Colonic mucosa (tissue), 4 donors: ENCODE results near the gene FAM216A. TPM values are rescaled to one million over a fixed set of nuclear protein-coding genes. Genes with fewer than 3 reads are reported as not detected.

Source experiments
- DNase-seq: peaks from one replicate; pipeline ENCODE4 v3.0.0-alpha.2; 2020
- H3K27ac ChIP-seq: fragments of 200-600 bp; one replicate; pipeline ENCODE4 v1.8.0; 2021
- H3K27me3 ChIP-seq: fragments of 200-600 bp; one replicate; pipeline ENCODE4 v1.8.0; 2021
- H3K36me3 ChIP-seq: fragments of 200-600 bp; one replicate; pipeline ENCODE4 v1.8.0; 2021
- H3K4me1 ChIP-seq: fragments of 200-600 bp; one replicate; pipeline ENCODE4 v1.8.0; 2021; ENCODE audit warnings: mild to moderate bottlenecking
- H3K4me3 ChIP-seq: fragments of 200-600 bp; one replicate; pipeline ENCODE4 v1.8.0; 2021
- H3K9ac ChIP-seq, 2 donors: one replicate each; pipeline ENCODE4 v1.7.0; 2013; ENCODE audit warnings: control low read depth in 2 of 2, low read depth in 2 of 2, low read length in 2 of 2
- H3K9me3 ChIP-seq: fragments of 200-600 bp; one replicate; pipeline ENCODE4 v1.8.0; 2021
- intact Hi-C: fragments of 100-400 bp; cut with DNase I; formaldehyde crosslinking; loops from one replicate; pipeline ENCODE4 v1.14.1; 2022
- total RNA-seq, 2 donors: library from RNA; stranded (reverse); fragmentation: NEBNext Ultra II Directional in 1 of 2; extraction: Animal tissue kit (Norgen Biotek cat#: 25700) in 1 of 2; gene quantifications; one replicate each; pipeline ENCODE4 v1.2.1, GENCODE V29; 2021
- TF ChIP-seq, protein P1 (sequence below): fragments of 200-600 bp; IDR thresholded peaks from one replicate; pipeline ENCODE4 v1.8.0; 2022; ENCODE audit warnings: antibody characterized with exemption, mild to moderate bottlenecking
- donor health status: healthy.
- donor health status: DM: no; HTN: no; CAD: no.
- donor health status: DM: no; HTN: no; CAD: no.

The FAM216A gene
- total RNA-seq, 2 donors from 2014 or later: 1.6 TPM

GRCh38 chr12:110466791-110467190, 1.9 kb upstream of the FAM216A start:
- H3K36me3 ChIP-seq: no peaks in the 10 kb centered on the region
- no peak overlapping the region for H3K27ac ChIP-seq
- H3K9ac ChIP-seq: peak overlapping the region; percentile 12 to 50
- TF ChIP-seq, protein P1, sequence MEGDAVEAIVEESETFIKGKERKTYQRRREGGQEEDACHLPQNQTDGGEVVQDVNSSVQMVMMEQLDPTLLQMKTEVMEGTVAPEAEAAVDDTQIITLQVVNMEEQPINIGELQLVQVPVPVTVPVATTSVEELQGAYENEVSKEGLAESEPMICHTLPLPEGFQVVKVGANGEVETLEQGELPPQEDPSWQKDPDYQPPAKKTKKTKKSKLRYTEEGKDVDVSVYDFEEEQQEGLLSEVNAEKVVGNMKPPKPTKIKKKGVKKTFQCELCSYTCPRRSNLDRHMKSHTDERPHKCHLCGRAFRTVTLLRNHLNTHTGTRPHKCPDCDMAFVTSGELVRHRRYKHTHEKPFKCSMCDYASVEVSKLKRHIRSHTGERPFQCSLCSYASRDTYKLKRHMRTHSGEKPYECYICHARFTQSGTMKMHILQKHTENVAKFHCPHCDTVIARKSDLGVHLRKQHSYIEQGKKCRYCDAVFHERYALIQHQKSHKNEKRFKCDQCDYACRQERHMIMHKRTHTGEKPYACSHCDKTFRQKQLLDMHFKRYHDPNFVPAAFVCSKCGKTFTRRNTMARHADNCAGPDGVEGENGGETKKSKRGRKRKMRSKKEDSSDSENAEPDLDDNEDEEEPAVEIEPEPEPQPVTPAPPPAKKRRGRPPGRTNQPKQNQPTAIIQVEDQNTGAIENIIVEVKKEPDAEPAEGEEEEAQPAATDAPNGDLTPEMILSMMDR: no peak
- no peak for DNase-seq
- H3K27me3 ChIP-seq: no peaks in the 10 kb centered on the region
- H3K4me1 ChIP-seq: peaks cover 7% of the 10 kb centered on the region
- intact Hi-C loops: loop anchor here (5.0 to 10.0 kb wide), 2 partner anchors 136 to 358 kb away; no protein-coding TSS in a partner anchor
- H3K9me3 ChIP-seq: no peaks in the 10 kb centered on the region
- H3K4me3 ChIP-seq: no peak overlapping the region

- no peaks in the 10 kb centered on the region for H3K9me3 ChIP-seq
- H3K27me3 ChIP-seq: no peaks in the 10 kb centered on the region
- peaks cover 7% of the 10 kb centered on the region for H3K4me1 ChIP-seq
- intact Hi-C loops: loop anchor here (5.0 to 10.0 kb wide), 2 partner anchors 134 to 357 kb away; no protein-coding TSS in a partner anchor
- H3K27ac ChIP-seq: peak overlapping the region; percentile 84
- H3K36me3 ChIP-seq: no peaks in the 10 kb centered on the region
- H3K4me3 ChIP-seq: peak overlapping the region; percentile 68
- TF ChIP-seq, protein P1: no peak
- no peak for DNase-seq
- H3K9ac ChIP-seq: peak overlapping the region; percentile 70 to 83
These were observed 815 bp upstream of the FAM216A start for GRCh38 chr12:110467847-110468213.

DNA sequence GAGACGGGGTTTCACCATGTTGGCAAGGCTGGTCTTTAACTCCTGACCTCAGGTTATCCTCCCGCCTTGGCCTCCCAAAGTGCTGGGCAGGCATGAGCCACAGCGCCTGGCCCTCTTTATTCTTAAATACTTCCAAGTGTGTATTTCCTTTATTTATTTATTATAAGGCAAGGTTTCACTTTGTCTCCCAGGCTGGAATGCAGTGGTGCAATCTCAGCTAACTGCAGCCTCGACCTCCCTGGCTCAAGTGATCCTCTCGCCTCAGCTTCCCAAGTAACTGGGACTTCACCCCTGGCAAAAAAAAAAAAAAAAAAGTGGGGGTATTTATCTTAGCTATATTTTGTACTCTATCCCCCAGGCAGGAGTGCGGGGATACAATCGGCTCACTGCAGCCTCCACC, 6.8 kb downstream of the FAM216A start:
- TF ChIP-seq, protein P1: no peak
- DNase-seq: no peak
- no peak overlapping the region for H3K27ac ChIP-seq
- no peaks in the 10 kb centered on the region for H3K4me1 ChIP-seq
- H3K36me3 ChIP-seq: no peaks in the 10 kb centered on the region
- no peak overlapping the region for H3K4me3 ChIP-seq
- intact Hi-C loops: no loop called here
- no peak overlapping the region for H3K9ac ChIP-seq
- no peaks in the 10 kb centered on the region for H3K27me3 ChIP-seq
- H3K9me3 ChIP-seq: no peaks in the 10 kb centered on the region

- H3K9me3 ChIP-seq: no peaks in the 10 kb centered on the region
- intact Hi-C loops: no loop called here
- no peak for DNase-seq
- TF ChIP-seq, protein P1: no peak
- no peak overlapping the region for H3K27ac ChIP-seq
- no peak overlapping the region for H3K4me3 ChIP-seq
- peaks cover 9% of the 10 kb centered on the region for H3K4me1 ChIP-seq
- no peaks in the 10 kb centered on the region for H3K27me3 ChIP-seq
- H3K36me3 ChIP-seq: peaks cover 4% of the 10 kb centered on the region
- no peak overlapping the region for H3K9ac ChIP-seq
These were observed 30.5 kb downstream of the FAM216A start for GRCh38 chr12:110498984-110499706.

GRCh38 chr12:110501399-110501751, 32.7 kb downstream of the FAM216A start:
- Histone ChIP-seq H3K36me3 (no peaks in the 10 kb centered on the region), H3K9me3 (no peaks in the 10 kb centered on the region), H3K4me1 (peaks cover 9% of the 10 kb centered on the region), H3K27me3 (no peaks in the 10 kb centered on the region), H3K27ac (peak overlapping the region; percentile 96), H3K4me3 (peak overlapping the region; percentile 91), H3K9ac (peak overlapping the region; percentile 94 to 96)
- intact Hi-C loops: no loop called here
- DNase-seq: peak; percentile 64
- TF ChIP-seq, protein P1: no peak
